HG03095 (cell line): ENCODE measurements around the gene ZSCAN31.
A peak's percentile ranks its signal among the peaks of the same experiment; 100 is the strongest.

ENCODE experiments used
- ATAC-seq: cut with Tn5 transposase; IDR thresholded peaks from one replicate; pipeline ENCODE4 v1.9.1; 2021; ENCODE audit warnings: moderate library complexity; ENCODE audit not compliant: unreplicated experiment

ZSCAN31 gene

GRCh38 chr6:28353981-28354676 lies 18.2 kb upstream of the ZSCAN31 start:
- ATAC-seq = no peak

- ATAC-seq = no peak
These were observed 17.4 kb upstream of the ZSCAN31 start for GRCh38 chr6:28353356-28353755.

GRCh38 chr6:28351493-28351925 lies 15.6 kb upstream of the ZSCAN31 start:
- no peak for ATAC-seq

- no peak for ATAC-seq
These were observed 15.1 kb upstream of the ZSCAN31 start for GRCh38 chr6:28351087-28351486.

- ATAC-seq = peak; percentile 92
These were observed 14.2 kb upstream of the ZSCAN31 start, which contains the start of gene ZKSCAN3 for GRCh38 chr6:28349892-28350737. Gene ZKSCAN3, plus strand, starts transcription at chr6:28349947. Its CDS starts 9,640 bp downstream, at chr6:28359587.

GRCh38 chr6:28349344-28349891 lies 13.5 kb upstream of the ZSCAN31 start:
- peak; percentile 10 for ATAC-seq

GRCh38 chr6:28347119-28347518 lies 11.2 kb upstream of the ZSCAN31 start:
- ATAC-seq = no peak

- no peak for ATAC-seq
These were observed 9.3 kb upstream of the ZSCAN31 start for GRCh38 chr6:28345201-28345600.

- no peak for ATAC-seq
These were observed 8.1 kb upstream of the ZSCAN31 start for GRCh38 chr6:28343898-28344677.

- ATAC-seq = no peak
These were observed 4.6 kb upstream of the ZSCAN31 start for GRCh38 chr6:28340310-28341095.

GRCh38 chr6:28337121-28337520 lies 1.2 kb upstream of the ZSCAN31 start:
- no peak for ATAC-seq

- peak; percentile 43 for ATAC-seq
These were observed 554 bp upstream of the ZSCAN31 start for GRCh38 chr6:28336284-28337120.

- ATAC-seq = no peak
These were observed 846 bp downstream of the ZSCAN31 start for GRCh38 chr6:28335040-28335563.

GRCh38 chr6:28334286-28335039 lies 1.5 kb downstream of the ZSCAN31 start:
- ATAC-seq = no peak

GRCh38 chr6:28333599-28334018 lies 2.3 kb downstream of the ZSCAN31 start:
- ATAC-seq = no peak

- ATAC-seq = no peak
These were observed 2.9 kb downstream of the ZSCAN31 start for GRCh38 chr6:28333047-28333446.

GRCh38 chr6:28330041-28330440 lies 5.9 kb downstream of the ZSCAN31 start:
- ATAC-seq = no peak

- ATAC-seq = no peak
These were observed 9.5 kb downstream of the ZSCAN31 start for GRCh38 chr6:28326371-28326948.
